ENCODE results near the gene INTS4.

Gene INTS4

GRCh38 chr11:78037825-78038620, 43.6 kb upstream of the INTS4 start:
- no peak for TF ChIP-seq CTCF (conservative IDR thresholded peaks at IDR 0.05)
- TF ChIP-seq ZFX (IDR thresholded peaks at IDR 0.05): no peak
- no peak overlapping the region for H3K27ac ChIP-seq

GRCh38 chr11:78037056-78037455, 42.6 kb upstream of the INTS4 start:
- TF ChIP-seq CTCF (conservative IDR thresholded peaks at IDR 0.05) (no peak), ZFX (IDR thresholded peaks at IDR 0.05) (no peak)
- peak overlapping the region; percentile 27; the same call in 1 of the 2 replicates for H3K27ac ChIP-seq

- no peak for TF ChIP-seq ZFX (IDR thresholded peaks at IDR 0.05)
- TF ChIP-seq CTCF (conservative IDR thresholded peaks at IDR 0.05): no peak
- H3K27ac ChIP-seq: no peak overlapping the region
These were observed 41.8 kb upstream of the INTS4 start for GRCh38 chr11:78036313-78036712.

GRCh38 chr11:78034623-78035022, 40.2 kb upstream of the INTS4 start:
- no peak overlapping the region for H3K27ac ChIP-seq
- no peak for TF ChIP-seq ZFX (IDR thresholded peaks at IDR 0.05)
- no peak for TF ChIP-seq CTCF (conservative IDR thresholded peaks at IDR 0.05)

GRCh38 chr11:78033040-78033439, 38.6 kb upstream of the INTS4 start:
- H3K27ac ChIP-seq: no peak overlapping the region
- TF ChIP-seq CTCF (conservative IDR thresholded peaks at IDR 0.05) (no peak), ZFX (IDR thresholded peaks at IDR 0.05) (no peak)

- TF ChIP-seq CTCF (conservative IDR thresholded peaks at IDR 0.05) (no peak), ZFX (IDR thresholded peaks at IDR 0.05) (no peak)
- no peak overlapping the region for H3K27ac ChIP-seq
These were observed 37.6 kb upstream of the INTS4 start for GRCh38 chr11:78032090-78032489.

GRCh38 chr11:78031629-78032028, 37.2 kb upstream of the INTS4 start:
- TF ChIP-seq ZFX (IDR thresholded peaks at IDR 0.05): no peak
- no peak for TF ChIP-seq CTCF (conservative IDR thresholded peaks at IDR 0.05)
- H3K27ac ChIP-seq: no peak overlapping the region

Data from C4-2B (cell line).